ENCODE results near the gene AWAT2.

DNA sequence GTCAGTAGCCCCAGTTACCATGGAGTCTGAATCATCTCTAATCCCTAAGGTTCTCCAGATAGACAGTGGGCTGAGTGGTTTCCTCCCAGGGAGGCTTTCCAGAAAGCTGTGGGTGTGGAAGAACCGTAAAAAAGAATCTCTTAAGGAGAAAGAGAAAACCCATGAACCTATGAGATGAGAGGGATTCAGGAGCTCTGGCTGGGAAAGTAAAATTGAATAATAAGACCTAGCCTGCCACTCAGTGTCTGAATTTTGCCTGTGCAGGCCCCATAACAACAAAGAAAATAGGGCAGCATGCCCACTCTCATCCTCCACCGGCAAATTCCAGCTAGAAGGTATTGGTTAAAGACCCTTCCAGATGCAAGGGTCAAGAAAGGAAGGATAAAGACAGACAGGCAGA lies 16.9 kb downstream of the AWAT2 start:
- TF ChIP-seq POLR2AphosphoS5 (IDR thresholded peaks at IDR 0.05; ENCODE audit: low read depth, low read length), result no peak
- TF ChIP-seq POLR2A (IDR thresholded peaks at IDR 0.05; ENCODE audit: low read depth, low read length), result no peak
